ENCODE data around the gene KCNJ15.

KCNJ15 gene

DNA sequence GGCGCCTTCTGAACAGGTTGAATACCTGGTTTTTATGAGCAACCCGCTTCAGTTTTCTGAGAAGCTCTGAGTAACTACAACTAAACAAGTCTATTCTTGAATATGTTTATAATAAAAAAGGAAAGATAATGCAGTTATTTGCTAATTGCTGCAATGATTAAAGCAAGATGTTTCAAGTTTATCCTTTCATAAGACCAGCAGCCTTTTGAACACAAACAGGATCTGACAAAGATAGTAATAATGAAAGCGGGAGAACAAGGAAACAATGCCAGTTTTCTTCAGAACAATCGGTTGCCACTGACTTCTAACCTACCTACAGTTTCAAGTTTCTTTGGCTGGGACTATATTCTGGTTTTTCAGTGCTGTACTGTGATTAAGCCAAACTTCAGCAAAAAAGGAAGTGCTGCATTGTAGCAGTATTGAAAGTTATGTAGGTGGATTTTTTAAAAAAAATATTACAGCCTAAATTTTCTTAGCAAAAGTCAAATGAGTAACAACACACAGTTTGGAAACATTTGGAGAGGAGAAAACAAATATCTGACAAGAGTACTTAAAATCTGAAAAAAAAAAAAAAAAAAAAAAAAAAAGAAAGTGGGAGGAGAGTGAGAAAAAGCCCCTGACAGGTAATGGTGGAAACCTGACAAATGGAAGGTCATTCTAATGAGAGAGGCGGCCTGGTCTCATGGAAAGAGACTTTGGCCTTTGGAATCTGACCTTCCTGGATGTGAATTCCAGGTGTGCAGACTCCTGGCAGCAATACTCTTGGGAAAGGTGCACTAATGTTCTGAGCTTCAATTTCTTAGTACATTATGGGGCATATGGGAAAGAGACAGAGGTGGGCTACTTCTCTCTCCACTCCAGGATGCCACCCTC is 11.4 kb downstream of the KCNJ15 start:
- no peak for DNase-seq (ENCODE audit: low read depth in 3 of 3, low spot score in 1 of 3)

DNA sequence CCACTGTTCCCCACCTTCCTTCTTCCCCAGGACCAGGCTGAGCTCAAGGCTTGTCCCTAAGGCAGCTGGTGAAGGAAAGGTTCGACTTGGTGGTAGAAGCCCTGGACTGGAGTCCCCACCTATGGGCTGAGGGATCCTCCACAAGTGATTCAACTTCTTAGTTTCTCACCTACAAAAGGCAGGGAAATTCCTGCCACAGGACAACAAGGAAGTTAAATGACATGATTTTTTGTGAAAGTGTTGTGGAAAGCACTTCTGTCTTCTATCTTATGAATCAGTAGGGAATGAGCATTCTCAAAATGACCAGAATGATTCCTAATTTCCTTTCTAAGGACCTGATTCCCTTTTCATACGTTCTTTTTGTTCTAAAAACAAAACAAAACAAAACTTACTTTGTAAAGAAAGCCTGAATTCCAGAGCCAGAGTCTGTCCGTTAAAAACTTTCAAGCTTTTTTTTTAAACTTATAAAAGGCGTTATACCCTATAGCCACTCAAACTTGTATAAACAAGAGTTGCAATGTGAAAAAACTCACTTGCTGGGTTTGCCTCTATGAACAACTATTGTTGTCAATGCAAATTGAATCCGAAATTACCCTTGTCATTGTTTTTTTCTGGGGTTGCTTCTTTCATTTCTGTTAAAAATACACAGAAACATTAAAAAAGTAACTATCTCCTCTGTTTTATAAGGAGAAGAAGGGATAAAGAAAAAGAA is 12.2 kb downstream of the KCNJ15 start:
- no peak for DNase-seq (ENCODE audit: low read depth in 3 of 3, low spot score in 1 of 3)

DNA sequence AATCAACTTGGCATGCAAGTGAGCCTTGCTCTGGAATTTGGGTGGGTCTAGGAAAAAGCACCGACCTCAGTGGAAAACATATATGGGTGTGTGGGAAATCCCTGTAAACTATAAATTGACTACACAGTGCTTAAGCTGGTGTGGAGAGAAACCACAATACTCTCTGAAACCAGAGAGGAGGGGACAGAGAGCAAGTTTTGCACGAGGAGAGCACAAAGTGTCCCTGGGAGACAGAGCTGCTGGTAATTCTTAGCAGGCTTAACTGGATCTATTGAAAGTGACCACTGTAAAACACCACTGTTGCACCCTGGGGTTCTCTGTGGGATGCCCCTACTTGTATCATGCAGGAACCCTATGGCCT is 12.8 kb downstream of the KCNJ15 start:
- no peak for DNase-seq (ENCODE audit: low read depth in 3 of 3, low spot score in 1 of 3)

DNA sequence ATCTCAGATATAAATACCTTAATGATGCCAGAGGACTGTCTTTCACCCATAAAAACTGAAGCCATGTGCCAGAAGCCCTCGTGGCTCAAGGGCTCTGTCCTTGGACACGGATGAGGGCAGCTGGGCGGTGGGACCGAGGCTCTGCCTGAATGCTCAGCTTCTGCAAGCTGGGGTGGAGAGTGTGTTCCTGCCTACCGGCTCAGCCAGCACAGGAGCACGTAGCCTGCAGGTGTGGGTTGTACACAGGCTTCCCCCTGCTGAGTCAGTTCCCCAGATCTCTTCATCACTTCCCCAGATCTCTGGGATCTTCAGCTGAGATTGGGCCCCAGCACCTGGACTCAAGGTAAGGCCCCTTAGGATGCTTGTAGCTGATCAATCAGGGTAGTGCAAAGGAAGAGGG is 15.4 kb downstream of the KCNJ15 start:
- no peak for DNase-seq (ENCODE audit: low read depth in 3 of 3, low spot score in 1 of 3)

DNA sequence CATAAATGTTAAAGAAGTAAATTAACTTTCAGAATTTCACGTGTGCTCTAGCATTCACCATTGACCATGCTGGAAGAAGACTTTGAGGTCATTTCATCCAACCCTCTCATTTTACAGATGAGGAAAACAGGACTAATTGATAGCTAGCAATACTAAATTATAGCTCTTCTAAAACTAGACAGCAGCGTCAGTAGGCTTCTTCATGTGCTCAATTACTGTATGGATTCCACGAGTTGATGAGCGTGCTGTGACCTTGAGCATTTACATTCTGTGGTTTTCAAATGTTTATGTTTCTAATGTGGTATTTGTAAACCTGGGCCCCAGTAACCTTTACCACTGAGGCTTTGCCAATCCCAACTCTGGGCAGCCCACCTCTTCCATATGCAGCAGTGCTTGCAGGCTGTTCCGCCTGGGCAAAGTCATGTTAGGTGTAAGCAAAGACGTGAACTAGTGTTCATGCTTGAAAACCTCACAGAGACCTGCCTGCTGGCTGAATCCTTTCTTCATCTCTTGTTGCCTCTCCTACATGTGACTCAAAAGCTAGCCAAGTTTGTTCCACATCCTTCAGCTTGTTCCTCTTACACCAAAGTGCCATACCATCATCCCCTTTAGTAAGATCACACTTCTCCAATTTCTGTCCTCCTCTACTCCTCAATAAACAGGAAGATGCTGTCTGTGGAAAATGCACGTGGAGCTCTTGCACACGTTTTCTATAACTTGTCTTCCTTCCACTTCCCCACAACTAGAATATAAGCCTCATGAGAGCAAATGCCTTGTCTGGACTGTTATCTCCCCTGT is 17.2 kb downstream of the KCNJ15 start:
- DNase-seq (ENCODE audit: low read depth in 3 of 3, low spot score in 1 of 3) = no peak

DNA sequence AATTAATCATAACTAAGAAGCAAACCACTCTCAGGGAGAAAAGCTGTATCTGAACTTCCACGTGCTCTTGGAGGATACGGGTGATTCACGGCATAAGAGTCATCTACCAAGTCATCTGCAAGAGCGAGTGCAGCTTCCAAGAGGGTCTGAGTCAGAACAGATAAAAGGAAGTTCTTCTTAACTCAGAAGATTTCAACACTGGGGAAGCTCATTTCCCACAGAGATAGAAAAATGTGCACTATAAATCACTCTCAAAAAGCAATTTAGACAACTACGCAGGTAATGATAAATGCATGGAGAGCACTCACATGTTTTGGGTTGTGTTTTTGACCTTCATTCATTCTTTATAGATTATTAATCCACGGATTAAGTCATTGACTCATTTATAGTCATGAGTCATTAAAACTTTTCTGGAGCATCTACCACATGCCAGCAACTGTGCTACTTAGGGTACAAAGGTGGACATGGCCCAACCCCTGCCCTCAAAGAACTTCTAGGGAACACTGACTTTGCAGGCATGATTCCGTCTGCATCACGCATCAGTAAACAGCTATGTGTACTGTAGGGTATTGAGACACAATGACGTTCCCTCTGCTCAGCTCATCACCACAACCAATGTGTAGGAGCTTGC is 20.8 kb downstream of the KCNJ15 start:
- no peak for DNase-seq (ENCODE audit: low read depth in 3 of 3, low spot score in 1 of 3)

DNA sequence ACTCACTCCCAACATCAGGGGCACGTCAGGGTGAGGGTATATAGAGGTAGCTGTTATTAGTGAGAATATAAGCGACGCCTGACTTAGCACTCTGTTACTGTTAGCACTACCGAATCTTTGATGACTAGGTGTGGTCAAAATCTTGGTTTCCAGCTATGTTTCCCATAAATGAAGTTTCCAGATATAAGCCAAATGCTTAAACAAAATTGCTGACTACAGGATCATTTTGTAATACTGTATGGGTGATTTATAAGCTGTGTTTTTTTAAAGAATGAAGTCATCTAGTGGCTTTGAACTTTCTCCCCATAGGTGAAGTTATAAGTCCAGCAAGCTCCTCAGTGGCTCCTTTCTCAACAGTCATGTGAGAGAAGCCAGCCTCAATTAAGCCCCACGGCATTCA is 23.7 kb downstream of the KCNJ15 start:
- DNase-seq (ENCODE audit: low read depth in 3 of 3, low spot score in 1 of 3) = no peak

DNA sequence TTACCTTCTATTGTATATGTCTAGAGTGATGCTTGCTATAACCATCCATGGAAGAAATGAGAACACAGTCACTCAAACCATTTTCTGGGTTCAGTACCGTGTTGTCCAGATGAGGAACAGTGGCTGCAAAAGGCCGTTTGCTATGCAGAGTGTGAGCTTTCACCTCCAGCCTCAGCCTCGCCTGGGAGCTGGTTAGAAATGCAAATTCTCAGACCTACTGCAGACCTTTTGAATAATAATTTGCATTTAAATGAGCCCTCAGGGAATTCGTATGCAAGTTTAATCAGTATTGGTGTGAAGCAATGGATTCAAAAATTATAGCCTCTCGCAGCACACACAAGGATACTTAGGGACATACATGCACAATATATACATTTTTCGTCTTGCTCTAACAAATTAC is 24.1 kb downstream of the KCNJ15 start:
- no peak for DNase-seq (ENCODE audit: low read depth in 3 of 3, low spot score in 1 of 3)

DNA sequence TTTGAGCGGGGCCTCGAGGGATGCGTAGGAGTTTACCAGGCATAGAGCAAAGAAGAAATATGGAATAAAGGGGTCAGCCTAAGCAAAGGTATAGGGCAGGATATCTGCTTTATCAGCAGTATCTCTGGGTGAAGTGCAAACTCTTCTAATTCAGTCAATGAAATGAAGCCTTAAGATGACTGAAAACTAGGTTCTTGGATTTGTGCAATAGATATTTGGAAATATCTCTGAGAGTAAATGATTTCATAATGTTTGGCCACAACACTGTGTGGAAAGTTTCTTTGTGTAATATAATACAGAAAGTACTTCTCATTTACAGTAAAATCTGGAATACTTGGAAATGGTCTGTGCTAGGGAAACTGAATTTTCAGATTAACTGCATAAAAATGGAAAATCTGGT is 26.1 kb downstream of the KCNJ15 start:
- no peak for DNase-seq (ENCODE audit: low read depth in 3 of 3, low spot score in 1 of 3)

DNA sequence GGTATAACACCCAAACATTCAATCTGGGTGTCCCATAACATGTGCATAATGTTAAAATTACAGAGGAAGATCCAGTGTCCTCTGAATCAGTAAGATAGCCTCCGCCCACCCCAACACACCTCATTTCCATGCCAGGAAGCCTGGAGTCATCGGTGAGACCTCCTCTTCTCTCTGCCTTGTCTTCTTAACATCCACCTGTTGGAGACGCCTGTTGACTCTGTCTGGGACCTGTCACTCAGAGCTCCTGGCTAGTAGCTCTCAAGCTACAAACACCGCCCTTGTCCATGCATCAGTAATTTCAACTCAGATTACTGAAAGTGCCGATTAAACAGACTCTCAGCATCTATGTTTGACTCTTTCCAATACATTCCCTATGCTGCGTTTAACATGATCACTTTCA is 27.4 kb downstream of the KCNJ15 start:
- DNase-seq (ENCODE audit: low read depth in 3 of 3, low spot score in 1 of 3) = no peak

DNA sequence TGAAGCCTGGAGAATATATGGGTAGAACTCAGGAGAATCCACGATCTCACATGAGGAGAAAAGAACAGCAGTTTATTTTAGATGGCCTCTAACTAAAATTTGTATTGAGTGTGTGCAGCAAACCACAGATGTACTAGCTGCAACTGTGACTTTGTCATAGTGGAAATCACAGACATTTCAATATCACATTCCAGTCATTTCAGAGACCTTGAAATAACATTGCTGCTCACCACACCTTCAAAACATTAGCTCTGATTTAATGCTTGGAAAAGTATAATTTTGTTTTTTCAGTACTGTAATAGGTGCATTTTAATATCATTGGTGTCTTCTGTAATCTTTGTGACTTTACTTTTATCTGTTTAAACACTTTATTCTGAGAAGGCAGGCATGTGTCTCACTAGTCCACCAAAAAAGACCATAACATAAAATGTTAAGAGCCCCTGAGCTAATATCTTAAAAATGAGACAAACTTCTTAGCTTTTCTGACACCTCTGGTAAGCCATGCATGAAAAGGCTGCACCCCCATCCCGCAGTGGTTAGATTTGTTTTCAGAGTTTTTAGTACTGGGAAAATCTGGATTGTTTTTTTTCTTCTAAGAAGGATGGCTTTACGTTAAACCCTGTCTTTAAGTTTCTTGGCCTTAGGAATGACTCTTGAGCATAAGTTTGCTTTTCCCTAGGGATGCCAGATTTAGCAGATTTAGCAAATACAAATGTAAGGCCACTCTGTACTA is 30.1 kb downstream of the KCNJ15 start:
- no peak for DNase-seq (ENCODE audit: low read depth in 3 of 3, low spot score in 1 of 3)

DNA sequence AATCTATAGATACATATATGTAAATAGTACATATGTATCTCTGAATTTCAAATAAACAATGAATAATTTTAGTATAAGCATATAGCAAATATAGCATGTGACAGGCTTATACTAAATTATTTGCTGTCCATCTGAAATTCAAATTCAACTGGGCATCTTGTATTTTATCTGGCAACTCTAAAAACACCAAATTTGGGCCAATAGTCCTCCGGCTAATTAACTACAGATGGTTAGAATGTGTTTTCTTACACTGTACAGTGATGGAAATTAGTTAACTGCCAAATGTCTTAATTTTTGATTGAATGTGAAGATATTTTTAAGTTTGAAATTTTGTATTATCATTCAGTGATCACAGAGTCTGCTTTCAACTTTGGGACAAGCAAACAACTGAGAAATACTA is 30.7 kb downstream of the KCNJ15 start:
- no peak for DNase-seq (ENCODE audit: low read depth in 3 of 3, low spot score in 1 of 3)

DNA sequence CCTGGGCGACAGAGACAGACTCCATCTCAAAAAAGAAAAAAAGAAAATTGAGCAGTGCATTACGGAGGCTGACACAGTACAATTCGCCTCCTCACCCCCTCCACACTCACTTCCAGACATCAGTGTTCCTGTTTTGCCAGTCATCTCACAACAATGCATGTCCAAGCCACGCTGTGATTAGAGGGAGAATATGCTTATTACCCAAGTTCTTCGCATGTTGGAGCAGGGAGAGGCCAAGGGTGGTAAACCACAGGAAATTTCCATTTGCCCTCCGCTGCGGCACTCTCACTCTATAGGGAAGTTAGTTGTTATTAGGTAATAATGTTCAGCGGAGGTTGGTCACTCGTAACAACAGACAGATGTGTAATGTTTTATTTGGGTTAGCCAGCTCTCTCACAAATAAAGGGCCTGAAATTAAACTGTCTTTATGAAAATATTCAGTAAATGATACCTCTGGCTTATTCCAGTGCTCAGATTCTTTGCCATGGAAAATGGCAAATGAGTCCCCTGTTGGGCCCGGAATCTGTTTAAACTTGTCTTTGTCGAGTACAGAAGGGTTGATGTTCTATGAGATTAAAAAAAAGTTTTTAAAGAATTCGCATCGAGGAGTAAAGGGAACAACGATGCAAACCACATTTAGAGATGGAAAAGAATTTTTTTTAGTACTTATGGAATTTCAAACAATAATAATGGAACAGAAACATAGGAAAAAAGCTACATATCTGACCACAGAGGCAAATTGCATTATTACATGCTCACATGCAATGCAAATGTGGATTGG is 33.1 kb downstream of the KCNJ15 start:
- DNase-seq (ENCODE audit: low read depth in 3 of 3, low spot score in 1 of 3) = no peak

DNA sequence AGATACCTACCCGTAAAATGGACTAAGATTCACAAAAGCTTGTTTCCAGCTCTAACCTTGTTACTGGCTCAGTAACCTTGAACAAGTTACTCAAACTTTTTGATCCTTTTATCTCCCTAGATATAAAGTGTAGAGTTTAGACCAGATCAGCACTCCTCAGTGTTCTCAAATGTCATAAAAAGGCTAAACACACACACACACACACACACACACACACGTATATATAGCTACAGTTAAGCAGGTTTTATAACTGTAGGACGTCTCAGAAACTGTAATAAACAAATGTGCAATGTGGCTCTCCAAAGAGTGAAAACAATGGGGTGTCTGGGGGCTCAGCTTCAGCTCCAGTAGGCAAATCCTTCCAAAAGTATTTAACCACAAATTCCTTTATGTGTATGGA is 34.0 kb downstream of the KCNJ15 start:
- no peak for DNase-seq (ENCODE audit: low read depth in 3 of 3, low spot score in 1 of 3)

DNA sequence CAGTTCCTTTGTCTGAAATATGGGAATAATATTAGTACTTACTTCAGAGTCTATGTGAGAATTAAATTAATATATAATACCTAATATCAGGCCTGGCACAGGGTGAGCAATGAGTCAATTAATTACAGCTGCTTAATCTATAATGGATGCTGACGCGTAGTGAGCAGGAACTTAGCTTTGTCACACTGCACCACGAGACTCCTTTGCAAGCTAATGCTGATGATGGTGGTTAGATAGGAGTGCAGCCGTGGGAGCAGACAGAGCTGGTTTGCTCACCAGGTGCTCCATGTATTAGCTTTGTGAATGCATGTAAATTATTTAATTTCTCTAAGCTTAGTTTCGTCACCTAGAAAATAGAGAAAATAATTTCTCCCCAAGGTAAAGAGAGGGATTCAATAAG is 35.1 kb downstream of the KCNJ15 start:
- DNase-seq (ENCODE audit: low read depth in 3 of 3, low spot score in 1 of 3) = no peak

DNA sequence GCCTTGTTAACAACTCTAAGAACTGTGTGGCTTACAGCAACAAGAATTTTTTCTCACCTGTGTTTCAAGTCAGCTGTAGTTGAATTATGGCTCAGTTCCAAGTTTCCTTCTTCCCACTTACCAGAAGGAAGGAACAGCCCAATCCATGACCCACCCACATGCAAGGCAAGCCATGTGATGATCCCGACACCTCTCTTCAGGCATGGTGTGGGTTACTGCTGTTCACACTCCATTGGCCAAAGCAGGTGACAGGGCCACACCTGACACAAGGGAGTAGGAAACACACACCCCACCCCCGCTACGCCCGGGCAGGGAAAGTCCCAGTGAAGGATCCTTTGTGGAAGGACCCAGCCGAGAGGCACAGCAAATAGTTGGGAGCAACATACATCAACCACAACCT is 36.3 kb downstream of the KCNJ15 start:
- DNase-seq (ENCODE audit: low read depth in 3 of 3, low spot score in 1 of 3) = no peak

DNA sequence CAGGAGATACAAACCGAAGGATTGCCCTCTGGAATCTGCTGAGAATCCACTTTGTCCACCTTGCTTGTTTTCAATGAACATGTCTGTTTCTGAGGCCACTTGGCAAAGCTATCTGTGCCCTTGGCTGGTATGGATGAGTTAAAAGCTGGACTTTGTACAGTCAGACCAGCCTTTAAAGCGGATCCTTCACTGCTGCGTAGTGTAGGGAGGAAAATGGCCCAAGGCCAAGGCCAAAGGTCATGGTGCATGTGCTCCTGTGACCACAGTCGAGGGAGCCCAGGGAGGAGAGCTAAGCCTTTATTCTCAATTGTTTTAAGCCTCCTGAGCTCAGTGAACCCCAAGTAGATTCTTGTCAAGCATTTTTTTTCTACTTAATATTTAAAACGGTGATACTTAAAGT is 37.0 kb downstream of the KCNJ15 start:
- no peak for DNase-seq (ENCODE audit: low read depth in 3 of 3, low spot score in 1 of 3)

DNA sequence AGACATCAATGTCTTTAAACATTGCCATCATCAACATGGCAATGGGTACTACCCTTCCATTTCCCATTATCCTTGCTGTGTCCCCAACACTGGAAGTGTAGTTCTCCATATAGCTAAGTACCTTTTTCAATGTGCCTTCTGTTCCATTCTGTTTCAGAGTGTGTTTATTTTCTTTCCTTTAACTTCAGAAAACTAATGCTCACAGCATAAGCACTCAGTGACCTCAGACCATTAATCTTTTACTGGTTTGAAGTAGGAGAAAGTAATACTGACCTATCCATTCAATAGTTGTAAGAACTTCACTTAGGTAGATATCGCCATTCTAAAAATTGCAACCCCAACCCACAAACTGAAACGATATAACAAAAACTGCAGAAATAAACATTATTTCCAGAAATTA is 37.8 kb downstream of the KCNJ15 start:
- no peak for DNase-seq (ENCODE audit: low read depth in 3 of 3, low spot score in 1 of 3)

DNA sequence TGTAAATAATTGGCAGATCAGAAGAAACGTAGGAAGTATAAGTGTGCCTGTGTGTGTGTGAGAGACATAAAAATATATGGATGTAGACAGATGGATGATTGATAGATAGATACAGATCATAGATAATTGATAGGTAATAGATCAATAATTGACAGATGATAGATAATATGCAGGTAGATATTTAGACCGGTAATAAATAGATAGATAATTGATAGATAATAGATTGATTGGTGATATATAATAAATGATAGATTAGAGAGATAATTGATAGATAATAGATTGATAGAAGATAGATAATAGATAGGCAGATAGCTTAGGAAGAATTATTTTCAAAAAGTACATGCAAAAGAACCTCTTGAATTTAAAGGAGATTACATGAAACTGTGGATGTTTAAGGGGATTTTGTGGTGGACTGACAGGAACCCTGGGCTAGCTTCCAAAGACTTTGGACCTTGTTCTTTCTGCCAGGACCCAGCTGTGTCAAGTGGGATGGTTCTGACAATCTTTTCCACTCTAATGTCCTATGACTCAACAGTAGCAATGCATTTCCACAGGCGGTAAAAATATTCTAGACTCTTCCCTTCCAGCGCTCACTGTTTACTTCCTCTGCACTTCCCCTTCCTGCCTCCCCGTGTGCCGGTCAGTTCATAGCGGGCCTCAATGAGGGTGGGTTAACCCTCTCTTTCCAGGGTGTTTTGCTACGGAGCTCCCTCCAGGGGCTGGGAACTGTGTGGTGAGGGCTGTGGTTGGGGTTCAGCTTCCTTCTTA is 39.4 kb downstream of the KCNJ15 start:
- DNase-seq (ENCODE audit: low read depth in 3 of 3, low spot score in 1 of 3) = no peak
